GM21360 (cell line): Measurements from ENCODE around the gene GPR146.

Experiments
- ATAC-seq: cut with Tn5 transposase; IDR thresholded peaks from one replicate; pipeline ENCODE4 v1.9.1; 2021; ENCODE audit warnings: mild to moderate bottlenecking, moderate library complexity; ENCODE audit not compliant: unreplicated experiment

GPR146 gene

GRCh38 chr7:1056785-1057410, 12.6 kb downstream of the GPR146 start:
- ATAC-seq, result no peak

GRCh38 chr7:1057416-1058291, 13.3 kb downstream of the GPR146 start:
- ATAC-seq, result no peak

GRCh38 chr7:1058311-1058710, 14.0 kb downstream of the GPR146 start:
- no peak for ATAC-seq

- no peak for ATAC-seq
Measured at GRCh38 chr7:1058821-1059199, 14.5 kb downstream of the GPR146 start.

- ATAC-seq, result no peak
Measured at GRCh38 chr7:1059200-1060091, 15.1 kb downstream of the GPR146 start.

- no peak for ATAC-seq
Measured at GRCh38 chr7:1060315-1061072, 16.1 kb downstream of the GPR146 start.

GRCh38 chr7:1061180-1061579, 16.8 kb downstream of the GPR146 start:
- ATAC-seq, result no peak

- ATAC-seq, result peak; percentile 51
Measured at GRCh38 chr7:1062296-1063294, 18.2 kb downstream of the GPR146 start.

GRCh38 chr7:1063361-1063760, 19.0 kb downstream of the GPR146 start:
- ATAC-seq, result no peak

GRCh38 chr7:1064581-1064980, 20.2 kb downstream of the GPR146 start:
- no peak for ATAC-seq

- ATAC-seq, result no peak
Measured at GRCh38 chr7:1065263-1065584, 20.9 kb downstream of the GPR146 start.

- ATAC-seq, result peak; percentile 51
Measured at GRCh38 chr7:1065585-1066241, 21.4 kb downstream of the GPR146 start.

GRCh38 chr7:1066242-1066588, 21.9 kb downstream of the GPR146 start:
- no peak for ATAC-seq

GRCh38 chr7:1068013-1068412, 23.7 kb downstream of the GPR146 start:
- no peak for ATAC-seq

GRCh38 chr7:1068619-1069018, 24.3 kb downstream of the GPR146 start:
- ATAC-seq, result no peak

GRCh38 chr7:1070544-1071011, 26.2 kb downstream of the GPR146 start:
- no peak for ATAC-seq

GRCh38 chr7:1071731-1072254, 27.4 kb downstream of the GPR146 start:
- no peak for ATAC-seq

GRCh38 chr7:1073142-1073977, 29.0 kb downstream of the GPR146 start:
- ATAC-seq, result no peak
